ENCODE data around the gene MUC4.

Gene MUC4

DNA sequence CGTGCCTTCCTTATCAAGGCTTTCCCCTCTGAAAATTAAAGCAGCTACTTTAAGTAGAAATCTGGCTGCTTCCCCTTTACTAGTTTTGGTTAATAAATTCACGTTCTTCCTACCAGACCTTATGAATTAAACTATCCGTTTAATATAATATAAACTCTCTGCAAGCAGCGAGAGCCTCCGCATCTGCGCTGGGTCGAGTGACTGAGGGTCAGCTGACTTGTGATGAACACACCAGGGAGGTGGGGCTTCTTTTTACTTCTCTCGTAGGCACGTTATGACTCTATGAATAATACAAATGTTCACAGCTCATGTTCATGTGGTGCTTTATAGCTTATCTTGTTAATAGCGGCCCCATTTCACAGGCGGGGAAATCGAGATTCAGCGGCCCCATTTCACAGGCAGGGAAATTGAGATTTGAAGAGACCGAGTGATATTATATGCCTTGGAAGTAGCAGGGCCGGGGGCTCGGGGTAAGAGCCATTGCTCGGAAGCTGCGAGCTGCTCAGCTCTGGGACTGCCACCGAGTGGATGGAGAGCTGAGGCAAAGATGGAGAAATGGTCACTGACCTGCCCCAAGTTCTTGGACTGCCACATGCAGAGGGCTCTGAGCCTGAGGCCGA is 8.3 kb downstream of the MUC4 start:
- H2AFZ ChIP-seq (ENCODE audit: low read length): no peak overlapping the region
- peaks cover 13% of the 10 kb centered on the region for H3K4me1 ChIP-seq (ENCODE audit: insufficient read depth, low read length, severe bottlenecking)
- H3K9me2 ChIP-seq (ENCODE audit: low read depth, low read length): no peaks in the 10 kb centered on the region
- no peaks in the 10 kb centered on the region for H3K79me2 ChIP-seq (ENCODE audit: insufficient read depth, low read length)
- TF ChIP-seq, protein P1, sequence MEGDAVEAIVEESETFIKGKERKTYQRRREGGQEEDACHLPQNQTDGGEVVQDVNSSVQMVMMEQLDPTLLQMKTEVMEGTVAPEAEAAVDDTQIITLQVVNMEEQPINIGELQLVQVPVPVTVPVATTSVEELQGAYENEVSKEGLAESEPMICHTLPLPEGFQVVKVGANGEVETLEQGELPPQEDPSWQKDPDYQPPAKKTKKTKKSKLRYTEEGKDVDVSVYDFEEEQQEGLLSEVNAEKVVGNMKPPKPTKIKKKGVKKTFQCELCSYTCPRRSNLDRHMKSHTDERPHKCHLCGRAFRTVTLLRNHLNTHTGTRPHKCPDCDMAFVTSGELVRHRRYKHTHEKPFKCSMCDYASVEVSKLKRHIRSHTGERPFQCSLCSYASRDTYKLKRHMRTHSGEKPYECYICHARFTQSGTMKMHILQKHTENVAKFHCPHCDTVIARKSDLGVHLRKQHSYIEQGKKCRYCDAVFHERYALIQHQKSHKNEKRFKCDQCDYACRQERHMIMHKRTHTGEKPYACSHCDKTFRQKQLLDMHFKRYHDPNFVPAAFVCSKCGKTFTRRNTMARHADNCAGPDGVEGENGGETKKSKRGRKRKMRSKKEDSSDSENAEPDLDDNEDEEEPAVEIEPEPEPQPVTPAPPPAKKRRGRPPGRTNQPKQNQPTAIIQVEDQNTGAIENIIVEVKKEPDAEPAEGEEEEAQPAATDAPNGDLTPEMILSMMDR (IDR thresholded peaks at IDR 0.05; ENCODE audit: low read length): no peak
- no peak for TF ChIP-seq EZH2 (IDR thresholded peaks at IDR 0.05; ENCODE audit: borderline replicate concordance, low read length)
- H3K9me3 ChIP-seq (ENCODE audit: low read length): no peaks in the 10 kb centered on the region
- H3K27me3 ChIP-seq (ENCODE audit: insufficient read depth, low read length): peaks cover 19% of the 10 kb centered on the region; the same call in 1 of the 2 replicates
- H3K4me2 ChIP-seq (ENCODE audit: low read length): no peak overlapping the region
- no peaks in the 10 kb centered on the region for H3F3A ChIP-seq (ENCODE audit: insufficient read depth, low read length)
- H4K20me1 ChIP-seq (ENCODE audit: insufficient read depth, low read length): no peaks in the 10 kb centered on the region
- H3K36me3 ChIP-seq (ENCODE audit: insufficient read depth, low read length): no peaks in the 10 kb centered on the region
- H3K27ac ChIP-seq (ENCODE audit: low read depth, low read length, poor library complexity, severe bottlenecking): no peak overlapping the region
- H3K4me3 ChIP-seq (ENCODE audit: low read depth, low read length, poor library complexity, severe bottlenecking): no peak overlapping the region
- no peak overlapping the region for H3K9ac ChIP-seq (ENCODE audit: low read length)

DNA sequence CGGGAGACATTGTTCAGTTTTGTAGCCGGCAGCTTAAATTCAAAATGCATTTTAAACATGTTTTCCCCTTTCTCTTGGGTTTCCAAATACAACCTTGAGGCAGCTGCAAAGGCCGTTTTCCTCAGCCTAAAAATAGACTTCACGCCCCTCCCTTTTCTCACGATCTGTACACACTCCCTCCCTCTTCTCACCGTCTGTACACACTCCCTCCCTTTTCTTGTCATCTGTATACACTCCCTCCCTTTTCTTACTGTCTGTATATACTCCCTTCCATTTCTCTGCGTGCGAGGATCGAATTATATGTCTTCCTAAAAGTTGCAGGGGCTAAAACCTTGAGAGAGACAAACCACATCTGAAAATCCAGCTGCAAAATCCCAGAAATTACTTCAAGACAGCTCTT is 8.9 kb downstream of the MUC4 start:
- no peak overlapping the region for H3K4me3 ChIP-seq (ENCODE audit: low read depth, low read length, poor library complexity, severe bottlenecking)
- peaks cover 18% of the 10 kb centered on the region; the same call in 1 of the 2 replicates for H3K27me3 ChIP-seq (ENCODE audit: insufficient read depth, low read length)
- no peaks in the 10 kb centered on the region for H3K9me3 ChIP-seq (ENCODE audit: low read length)
- H3K9me2 ChIP-seq (ENCODE audit: low read depth, low read length): no peaks in the 10 kb centered on the region
- H3K36me3 ChIP-seq (ENCODE audit: insufficient read depth, low read length): no peaks in the 10 kb centered on the region
- H3K9ac ChIP-seq (ENCODE audit: low read length): no peak overlapping the region
- TF ChIP-seq, protein P1 (IDR thresholded peaks at IDR 0.05; ENCODE audit: low read length): no peak
- TF ChIP-seq EZH2 (IDR thresholded peaks at IDR 0.05; ENCODE audit: borderline replicate concordance, low read length): no peak
- no peak overlapping the region for H3K27ac ChIP-seq (ENCODE audit: low read depth, low read length, poor library complexity, severe bottlenecking)
- peaks cover 13% of the 10 kb centered on the region for H3K4me1 ChIP-seq (ENCODE audit: insufficient read depth, low read length, severe bottlenecking)
- H3K4me2 ChIP-seq (ENCODE audit: low read length): no peak overlapping the region
- no peaks in the 10 kb centered on the region for H3K79me2 ChIP-seq (ENCODE audit: insufficient read depth, low read length)
- H3F3A ChIP-seq (ENCODE audit: insufficient read depth, low read length): no peaks in the 10 kb centered on the region
- no peaks in the 10 kb centered on the region for H4K20me1 ChIP-seq (ENCODE audit: insufficient read depth, low read length)
- H2AFZ ChIP-seq (ENCODE audit: low read length): no peak overlapping the region

DNA sequence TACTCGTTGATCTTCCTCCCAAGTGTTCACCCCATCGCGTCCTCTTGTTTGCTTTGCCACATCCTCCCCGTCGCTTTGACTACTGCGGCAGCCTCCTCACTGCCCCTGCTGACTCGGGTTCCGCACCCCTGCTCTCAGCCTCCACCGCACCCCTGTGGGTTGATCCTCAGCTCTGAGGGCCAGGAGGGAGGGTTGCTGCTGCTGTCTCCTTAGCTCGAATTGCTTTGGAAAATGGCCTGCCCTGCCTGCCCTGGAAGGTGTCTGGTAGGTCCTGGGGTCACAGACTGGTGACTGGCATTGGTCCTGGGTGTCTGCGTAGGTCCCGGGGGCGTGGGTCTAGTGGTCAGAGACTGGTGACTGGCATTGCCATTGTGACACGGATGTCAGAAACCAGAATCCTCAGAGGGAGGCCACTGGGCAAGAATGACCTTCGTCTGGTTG is 9.4 kb downstream of the MUC4 start:
- TF ChIP-seq, protein P1 (IDR thresholded peaks at IDR 0.05; ENCODE audit: low read length): no peak
- no peak for TF ChIP-seq EZH2 (IDR thresholded peaks at IDR 0.05; ENCODE audit: borderline replicate concordance, low read length)
- Histone ChIP-seq H3K9me2 (ENCODE audit: low read depth, low read length) (no peaks in the 10 kb centered on the region), H3K27ac (ENCODE audit: low read depth, low read length, poor library complexity, severe bottlenecking) (no peak overlapping the region), H3K4me2 (ENCODE audit: low read length) (no peak overlapping the region), H3K4me3 (ENCODE audit: low read depth, low read length, poor library complexity, severe bottlenecking) (no peak overlapping the region), H3K4me1 (ENCODE audit: insufficient read depth, low read length, severe bottlenecking) (peaks cover 13% of the 10 kb centered on the region), H3K9ac (ENCODE audit: low read length) (no peak overlapping the region), H2AFZ (ENCODE audit: low read length) (no peak overlapping the region), H3F3A (ENCODE audit: insufficient read depth, low read length) (no peaks in the 10 kb centered on the region), H3K79me2 (ENCODE audit: insufficient read depth, low read length) (no peaks in the 10 kb centered on the region), H3K36me3 (ENCODE audit: insufficient read depth, low read length) (no peaks in the 10 kb centered on the region), H3K9me3 (ENCODE audit: low read length) (no peaks in the 10 kb centered on the region), H4K20me1 (ENCODE audit: insufficient read depth, low read length) (no peaks in the 10 kb centered on the region), H3K27me3 (ENCODE audit: insufficient read depth, low read length) (peaks cover 13% of the 10 kb centered on the region; the same call in 1 of the 2 replicates)

Measured in OCI-LY1 (cell line).